GM12873 (cell line): ENCODE measurements around the gene URB1.

Experiments
- TF ChIP-seq, protein P1 (sequence below): IDR thresholded peaks from 2 replicates; pipeline ENCODE4 v1.5.1; 2012; ENCODE audit warnings: low read depth, mild to moderate bottlenecking, moderate library complexity, low read length, control low read depth; ENCODE audit not compliant: insufficient read depth; ENCODE audit errors: missing control alignments

The URB1 gene

DNA sequence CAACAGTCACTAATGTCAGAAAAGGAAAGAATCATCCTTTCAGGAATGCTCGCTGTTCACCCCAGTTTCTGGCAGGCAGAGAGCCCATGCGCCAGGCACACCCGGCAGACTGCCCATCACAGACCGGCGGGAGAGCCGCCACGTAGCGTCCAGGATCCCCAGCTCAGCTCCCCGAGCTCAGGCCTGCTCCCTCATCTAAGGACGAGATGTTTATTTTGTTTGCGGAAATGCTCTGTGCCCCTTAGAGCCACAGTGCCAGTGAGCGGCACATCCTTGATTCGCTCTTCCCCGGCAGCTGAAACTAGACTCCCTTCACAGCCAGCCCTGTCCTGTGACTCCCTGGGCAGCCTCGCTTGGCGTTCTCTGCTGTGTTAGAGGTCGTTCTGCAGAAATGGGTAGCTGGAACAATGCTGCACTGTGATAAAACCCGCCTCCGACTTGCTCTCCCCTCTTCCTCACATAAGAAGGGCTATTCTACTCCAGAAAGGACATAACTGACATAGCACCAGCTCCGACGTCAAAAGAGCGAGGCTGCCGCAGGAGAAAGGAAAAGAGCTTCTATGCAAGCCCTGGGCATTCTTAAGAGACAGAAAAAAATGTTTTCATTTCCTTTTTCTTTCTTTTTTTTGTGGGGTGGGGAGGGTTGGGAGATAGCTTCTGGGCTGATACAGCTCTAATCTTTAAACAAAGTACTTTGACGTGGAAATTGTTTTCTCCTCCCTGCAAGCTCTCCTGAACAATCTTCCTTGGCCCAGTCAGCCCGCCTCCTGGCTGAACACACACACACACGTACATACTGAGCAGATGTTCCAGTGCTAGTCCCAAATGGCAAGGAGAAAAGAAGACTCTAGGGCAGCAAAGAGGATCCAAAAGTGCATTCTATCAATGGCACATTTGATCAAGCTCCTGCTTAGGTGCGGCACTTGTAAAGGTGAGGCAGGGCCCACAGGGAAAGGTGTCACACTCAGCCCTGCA is 56.9 kb downstream of the URB1 start:
- TF ChIP-seq, protein P1, sequence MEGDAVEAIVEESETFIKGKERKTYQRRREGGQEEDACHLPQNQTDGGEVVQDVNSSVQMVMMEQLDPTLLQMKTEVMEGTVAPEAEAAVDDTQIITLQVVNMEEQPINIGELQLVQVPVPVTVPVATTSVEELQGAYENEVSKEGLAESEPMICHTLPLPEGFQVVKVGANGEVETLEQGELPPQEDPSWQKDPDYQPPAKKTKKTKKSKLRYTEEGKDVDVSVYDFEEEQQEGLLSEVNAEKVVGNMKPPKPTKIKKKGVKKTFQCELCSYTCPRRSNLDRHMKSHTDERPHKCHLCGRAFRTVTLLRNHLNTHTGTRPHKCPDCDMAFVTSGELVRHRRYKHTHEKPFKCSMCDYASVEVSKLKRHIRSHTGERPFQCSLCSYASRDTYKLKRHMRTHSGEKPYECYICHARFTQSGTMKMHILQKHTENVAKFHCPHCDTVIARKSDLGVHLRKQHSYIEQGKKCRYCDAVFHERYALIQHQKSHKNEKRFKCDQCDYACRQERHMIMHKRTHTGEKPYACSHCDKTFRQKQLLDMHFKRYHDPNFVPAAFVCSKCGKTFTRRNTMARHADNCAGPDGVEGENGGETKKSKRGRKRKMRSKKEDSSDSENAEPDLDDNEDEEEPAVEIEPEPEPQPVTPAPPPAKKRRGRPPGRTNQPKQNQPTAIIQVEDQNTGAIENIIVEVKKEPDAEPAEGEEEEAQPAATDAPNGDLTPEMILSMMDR: no peak

- TF ChIP-seq, protein P1: no peak
Observed at GRCh38 chr21:32334980-32335531, 57.8 kb downstream of the URB1 start.

GRCh38 chr21:32333953-32334673 is 58.7 kb downstream of the URB1 start:
- TF ChIP-seq, protein P1: no peak

GRCh38 chr21:32332463-32332951 is 60.3 kb downstream of the URB1 start:
- TF ChIP-seq, protein P1: no peak

- TF ChIP-seq, protein P1: no peak
Observed at GRCh38 chr21:32331444-32332305, 61.1 kb downstream of the URB1 start.

DNA sequence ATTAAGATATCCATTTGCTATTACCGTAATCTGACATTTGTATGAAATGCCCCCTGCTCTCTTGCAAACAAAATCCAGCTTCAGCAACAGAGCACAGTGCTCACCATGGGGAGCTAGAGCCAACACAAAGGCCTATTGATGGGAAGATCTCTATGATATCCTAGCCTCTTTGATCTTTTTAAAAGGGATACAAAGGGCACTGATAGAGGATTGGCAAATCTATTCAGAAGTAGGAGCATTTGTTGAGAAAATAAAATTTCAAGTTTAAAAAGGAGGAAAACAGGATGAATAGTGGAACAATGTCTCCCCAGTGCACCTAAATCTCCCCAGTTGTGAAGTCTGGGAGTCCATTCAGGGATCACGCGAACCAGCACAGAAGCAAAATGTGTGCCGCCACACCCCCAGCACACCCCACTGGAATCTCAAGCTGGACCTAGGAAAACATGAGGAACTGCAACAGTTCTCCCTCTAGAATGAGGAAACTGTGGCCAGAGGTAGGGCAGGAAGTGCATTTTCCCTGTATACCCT is 62.0 kb downstream of the URB1 start:
- TF ChIP-seq, protein P1: no peak
